ENCODE measurements around the gene PLSCR1. TPM values are rescaled to one million over a fixed set of nuclear protein-coding genes. Genes with fewer than 3 reads are reported as not detected.
A peak's percentile ranks its signal among the peaks of the same experiment; 100 is the strongest.

PLSCR1 gene
- total and polyA plus RNA-seq, 5 experiments from 2014 or later, result 17.2 to 27.3 (median 20.8) TPM

DNA sequence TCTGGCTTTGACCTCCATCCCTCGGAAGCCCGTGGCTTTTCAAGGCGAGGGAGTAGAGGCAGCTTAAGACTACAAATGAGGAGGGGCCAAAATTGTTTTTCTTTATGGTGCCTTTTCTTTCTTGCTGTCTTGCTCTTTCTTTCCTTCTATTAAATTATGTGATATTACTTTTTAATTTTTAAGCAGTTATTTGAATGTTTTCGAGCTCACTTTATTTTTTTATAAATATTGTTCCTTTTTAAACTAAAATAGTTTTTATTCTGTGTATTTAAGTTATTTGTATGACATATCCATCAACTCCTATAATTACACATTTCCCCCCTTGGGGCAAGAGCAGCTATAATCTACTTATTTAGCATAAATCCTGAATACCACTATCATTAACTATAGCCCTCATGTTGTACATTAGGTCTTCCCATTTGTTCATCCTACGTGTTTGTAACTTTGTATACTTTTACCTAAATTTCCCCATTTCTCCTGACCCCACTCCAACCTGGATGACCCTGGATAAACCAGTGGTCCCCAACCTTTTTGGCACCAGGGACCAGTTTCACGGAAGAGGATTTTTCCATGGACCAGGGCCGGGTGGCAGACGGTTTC lies 622 bp upstream of the PLSCR1 start:
- Mint-ChIP-seq H3K4me1 (peaks cover 17 to 62% (median 52%) of the 10 kb centered on the region in 4 donors), H3K27me3 (no peaks in the 10 kb centered on the region), H3K4me3 (peak overlapping the region; percentile 92 to 98 (median 95)), H3K9me3 (no peaks in the 10 kb centered on the region), H3K27ac (peak overlapping the region; percentile 88 to 94 (median 90)), H3K36me3 (peaks cover 0 to 3% (median 0%) of the 10 kb centered on the region in 3 donors)
- ATAC-seq, result peak in 1 of 2 donors; percentile 5
- no peak for DNase-seq
- POLR2A ChIA-PET, result interaction anchor here (1.1 kb wide), 1 partner anchor 76 kb away, joined by 6 read pairs; the partner anchor contains the start of gene PLSCR2

DNA sequence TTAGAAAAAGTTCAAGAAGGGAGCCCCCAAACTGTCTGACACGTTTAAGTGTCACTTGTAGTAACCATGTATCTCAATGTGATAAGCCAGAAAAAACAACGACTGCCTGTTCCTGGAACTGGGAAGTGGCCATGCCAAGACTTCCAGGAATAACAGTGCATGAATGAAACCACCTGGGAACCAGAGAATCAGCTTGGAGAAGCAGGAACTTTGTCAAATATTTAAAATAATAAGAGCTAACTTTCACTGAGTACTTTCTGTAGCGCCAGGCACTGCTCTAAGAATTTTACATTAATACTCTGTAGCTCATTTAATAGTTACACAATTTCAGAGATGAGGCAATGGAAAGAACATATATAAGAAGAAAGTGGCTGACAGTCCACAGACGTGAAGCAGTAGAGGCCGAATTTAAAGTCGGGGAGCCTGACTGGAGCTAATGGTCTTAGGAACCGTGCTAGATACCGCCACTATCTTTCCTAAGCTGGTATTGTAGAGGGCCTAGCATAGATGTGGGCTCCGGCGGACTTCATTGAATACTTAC lies 876 bp downstream of the PLSCR1 start:
- peaks cover 18 to 70% (median 56%) of the 10 kb centered on the region in 4 donors for H3K4me1 Mint-ChIP-seq
- peak overlapping the region; percentile 92 to 98 (median 95) for H3K4me3 Mint-ChIP-seq
- ATAC-seq (peak; percentile 17), DNase-seq (peak in 2 of 10 donors; percentile 10 to 20)
- peaks cover 0 to 8% (median 0%) of the 10 kb centered on the region in 3 donors for H3K36me3 Mint-ChIP-seq
- H3K9me3 Mint-ChIP-seq, result no peaks in the 10 kb centered on the region
- peak overlapping the region; percentile 49 to 94 (median 90) for H3K27ac Mint-ChIP-seq
- no peaks in the 10 kb centered on the region for H3K27me3 Mint-ChIP-seq
- POLR2A ChIA-PET, result no interaction called here

- POLR2A ChIA-PET, result interaction anchor here (0.6 kb wide), 1 partner anchor 13 kb away, joined by 5 read pairs; no protein-coding TSS in a partner anchor
- no peaks in the 10 kb centered on the region for H3K27me3 Mint-ChIP-seq
- H3K36me3 Mint-ChIP-seq, result peaks cover 0 to 8% (median 0%) of the 10 kb centered on the region in 3 donors
- H3K4me1 Mint-ChIP-seq, result peaks cover 18 to 73% (median 56%) of the 10 kb centered on the region in 4 donors
- H3K4me3 Mint-ChIP-seq, result peak overlapping the region; percentile 92 to 98 (median 95)
- peak overlapping the region in 9 of 10 donors; percentile 26 to 94 (median 90) for H3K27ac Mint-ChIP-seq
- ATAC-seq (no peak), DNase-seq (no peak)
- no peaks in the 10 kb centered on the region for H3K9me3 Mint-ChIP-seq
These were observed 1.4 kb downstream of the PLSCR1 start for GRCh38 chr3:146542978-146543377.

- Mint-ChIP-seq H3K9me3 (no peaks in the 10 kb centered on the region), H3K27me3 (no peaks in the 10 kb centered on the region), H3K4me1 (peaks cover 22 to 75% (median 56%) of the 10 kb centered on the region in 4 donors), H3K36me3 (peaks cover 0 to 13% (median 5%) of the 10 kb centered on the region in 3 donors), H3K4me3 (peak overlapping the region; percentile 25 to 92 (median 44)), H3K27ac (peak overlapping the region in 5 of 10 donors; percentile 2 to 73 (median 45))
- DNase-seq (no peak), ATAC-seq (no peak)
- POLR2A ChIA-PET, result no interaction called here
These were observed 2.2 kb downstream of the PLSCR1 start for GRCh38 chr3:146542179-146542578.

DNA sequence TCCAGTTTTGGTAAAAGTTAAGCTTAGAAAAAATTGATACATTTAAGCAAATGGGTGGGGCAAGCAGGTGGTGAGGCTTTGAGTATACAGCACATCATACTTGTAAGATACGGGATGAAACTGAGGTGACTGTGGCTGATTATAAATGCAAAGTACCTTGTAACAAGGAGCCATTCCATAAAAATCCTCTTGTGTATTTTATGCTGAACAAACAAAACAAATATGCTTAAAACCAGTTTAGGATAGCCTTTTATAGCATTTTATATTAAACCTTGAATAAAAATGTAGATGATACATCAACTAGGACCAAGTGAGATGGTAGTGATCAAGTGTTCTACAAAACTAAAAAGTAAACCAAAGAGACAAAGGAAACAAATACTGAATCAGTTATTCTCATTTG lies 3.4 kb downstream of the PLSCR1 start:
- Mint-ChIP-seq H3K4me3 (peak overlapping the region; percentile 4 to 92 (median 30)), H3K27me3 (no peaks in the 10 kb centered on the region), H3K4me1 (peaks cover 21 to 75% (median 54%) of the 10 kb centered on the region in 4 donors), H3K27ac (peak overlapping the region in 5 of 10 donors; percentile 14 to 45 (median 17)), H3K9me3 (no peaks in the 10 kb centered on the region), H3K36me3 (peaks cover 0 to 16% (median 8%) of the 10 kb centered on the region in 3 donors)
- POLR2A ChIA-PET, result no interaction called here
- ATAC-seq, result no peak
- DNase-seq, result no peak

DNA sequence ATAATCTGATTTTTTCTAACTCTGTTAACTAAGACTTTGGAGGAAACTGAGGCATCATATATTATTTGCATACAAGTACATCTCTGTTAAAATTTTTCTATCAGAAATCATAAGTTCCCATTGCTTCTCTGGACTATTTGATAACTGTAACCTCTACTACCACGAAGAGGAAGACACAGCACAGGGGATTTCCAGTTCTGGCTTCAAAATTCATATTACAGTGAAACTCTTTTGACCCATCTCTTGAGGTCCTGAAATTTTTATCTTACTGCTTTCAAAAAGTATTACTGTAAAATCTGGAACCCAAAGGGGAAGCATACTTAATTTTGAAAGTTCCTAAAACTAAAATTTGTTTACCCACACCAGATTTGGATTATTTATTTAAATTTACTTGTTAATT lies 4.2 kb downstream of the PLSCR1 start:
- Mint-ChIP-seq H3K27ac (peak overlapping the region in 2 of 10 donors; percentile 17 to 45), H3K4me3 (peak overlapping the region in 1 of 10 donors; percentile 92), H3K4me1 (peaks cover 21 to 69% (median 52%) of the 10 kb centered on the region in 4 donors), H3K36me3 (peaks cover 0 to 16% (median 8%) of the 10 kb centered on the region in 3 donors), H3K27me3 (no peaks in the 10 kb centered on the region), H3K9me3 (no peaks in the 10 kb centered on the region)
- DNase-seq (no peak), ATAC-seq (no peak)
- POLR2A ChIA-PET, result no interaction called here

DNA sequence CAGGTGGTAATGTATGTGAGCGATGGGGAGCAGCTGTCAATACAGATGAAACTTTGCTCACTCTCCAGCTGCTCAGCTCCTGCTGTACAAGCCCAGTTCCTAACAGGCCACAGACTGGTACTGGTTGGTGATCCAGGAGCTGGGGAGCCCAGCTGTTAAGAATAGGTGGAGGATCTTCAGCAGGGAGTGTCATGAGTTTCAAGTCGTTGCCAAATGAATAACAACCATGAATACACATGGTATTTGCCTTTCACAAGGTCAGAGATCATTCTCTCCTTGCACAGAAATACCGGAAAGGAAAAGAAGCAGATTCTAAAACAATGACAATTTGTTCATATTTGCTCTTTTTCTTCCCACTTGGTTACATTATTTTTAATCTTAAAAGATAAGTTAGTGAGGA lies 5.1 kb downstream of the PLSCR1 start:
- POLR2A ChIA-PET, result no interaction called here
- DNase-seq, result no peak
- Mint-ChIP-seq H3K4me1 (peaks cover 25 to 73% (median 51%) of the 10 kb centered on the region in 4 donors), H3K27me3 (no peaks in the 10 kb centered on the region), H3K36me3 (peaks cover 0 to 23% (median 16%) of the 10 kb centered on the region in 3 donors), H3K4me3 (peak overlapping the region in 1 of 10 donors; percentile 27), H3K27ac (no peak overlapping the region), H3K9me3 (no peaks in the 10 kb centered on the region)
- no peak for ATAC-seq

DNA sequence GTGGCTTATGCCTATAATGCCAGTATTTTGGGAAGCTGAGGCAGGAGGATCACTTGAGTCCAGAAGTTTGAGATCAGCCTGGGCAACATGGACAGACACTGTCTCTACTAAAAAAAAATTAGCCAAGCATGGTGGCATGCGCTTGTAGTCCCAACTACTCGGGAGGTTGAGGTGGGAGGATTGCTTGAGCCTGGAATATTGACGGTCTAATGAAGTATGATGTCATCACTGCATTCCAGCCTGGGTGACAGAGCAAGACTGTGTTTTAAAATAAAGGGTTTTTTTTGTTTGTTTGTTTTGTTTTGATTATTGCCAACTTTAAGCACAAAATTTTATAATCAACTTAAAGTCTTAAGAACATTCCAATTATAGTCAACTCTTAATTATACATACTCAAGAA lies 6.8 kb downstream of the PLSCR1 start:
- no peak for ATAC-seq
- Mint-ChIP-seq H3K27ac (peak overlapping the region in 1 of 10 donors; percentile 42), H3K4me3 (no peak overlapping the region), H3K9me3 (no peaks in the 10 kb centered on the region), H3K27me3 (no peaks in the 10 kb centered on the region), H3K4me1 (peaks cover 20 to 66% (median 39%) of the 10 kb centered on the region in 4 donors), H3K36me3 (peaks cover 0 to 27% (median 26%) of the 10 kb centered on the region in 3 donors)
- DNase-seq, result no peak
- POLR2A ChIA-PET, result no interaction called here

DNA sequence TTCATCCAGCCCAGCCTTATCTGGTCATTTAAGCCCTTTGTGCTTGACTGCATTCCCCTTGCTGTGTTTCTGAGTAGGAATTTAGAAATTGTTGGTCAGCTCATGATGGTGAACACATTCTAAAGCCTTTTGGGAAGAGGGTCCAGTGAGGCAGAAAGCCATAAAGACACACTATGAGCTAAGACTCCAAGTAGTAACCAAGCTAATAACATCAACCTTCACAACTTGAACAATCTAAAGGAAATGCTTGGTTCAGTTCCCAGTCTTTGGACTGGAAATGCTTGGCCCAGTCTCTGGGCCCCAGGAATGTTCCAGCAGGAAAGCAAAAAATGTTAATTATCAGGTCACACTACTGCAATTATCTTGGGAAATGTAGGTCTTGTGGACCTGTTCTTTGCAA lies 7.7 kb downstream of the PLSCR1 start:
- peaks cover 0 to 34% (median 29%) of the 10 kb centered on the region in 3 donors for H3K36me3 Mint-ChIP-seq
- ATAC-seq, result no peak
- no peak overlapping the region for H3K4me3 Mint-ChIP-seq
- DNase-seq, result no peak
- no peaks in the 10 kb centered on the region for H3K27me3 Mint-ChIP-seq
- peaks cover 13 to 57% (median 31%) of the 10 kb centered on the region in 4 donors for H3K4me1 Mint-ChIP-seq
- H3K27ac Mint-ChIP-seq, result no peak overlapping the region
- POLR2A ChIA-PET, result no interaction called here
- H3K9me3 Mint-ChIP-seq, result no peaks in the 10 kb centered on the region

DNA sequence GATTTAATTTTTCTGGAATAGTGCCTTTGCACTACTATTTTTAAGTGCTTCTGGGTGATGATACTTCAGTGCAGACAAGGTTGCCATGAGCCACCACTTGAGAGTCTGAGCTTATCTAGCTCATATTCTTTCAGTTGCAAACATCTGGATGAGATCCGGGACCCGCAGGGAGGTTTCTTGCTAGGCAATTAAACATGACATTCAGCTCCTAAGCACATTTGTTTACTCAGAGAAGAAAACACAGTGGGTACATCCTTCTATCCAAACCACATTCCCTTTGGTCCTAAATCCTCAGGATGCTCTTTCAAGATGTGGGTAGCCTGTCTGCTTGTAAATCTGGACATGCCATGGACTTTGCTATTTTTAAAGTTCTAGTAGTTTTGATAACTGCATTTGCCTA lies 12.0 kb downstream of the PLSCR1 start:
- Mint-ChIP-seq H3K9me3 (no peaks in the 10 kb centered on the region), H3K27me3 (no peaks in the 10 kb centered on the region), H3K4me3 (no peak overlapping the region), H3K36me3 (peaks cover 0 to 54% (median 32%) of the 10 kb centered on the region in 3 donors), H3K4me1 (peaks cover 0 to 21% (median 12%) of the 10 kb centered on the region in 4 donors), H3K27ac (no peak overlapping the region)
- ATAC-seq (no peak), DNase-seq (no peak)
- POLR2A ChIA-PET, result no interaction called here

DNA sequence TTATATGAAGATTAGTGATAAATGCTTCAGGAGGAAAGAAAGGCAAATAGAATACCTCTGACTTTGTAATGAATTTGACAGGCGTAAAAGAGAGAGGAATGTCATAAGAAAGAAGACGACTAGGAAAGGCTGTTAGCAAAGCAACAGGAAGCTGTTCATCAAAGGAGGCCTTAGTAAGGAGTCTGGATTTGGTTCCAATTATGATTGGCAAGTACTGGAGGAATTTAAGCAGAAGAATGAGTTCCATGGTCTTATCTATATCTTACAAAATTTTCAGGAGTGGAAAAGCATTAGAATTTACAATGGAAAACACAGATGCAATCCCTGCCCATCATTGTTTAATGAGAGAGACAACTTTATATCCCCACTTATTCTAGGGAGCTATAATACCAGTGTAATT lies 13.8 kb downstream of the PLSCR1 start:
- Mint-ChIP-seq H3K36me3 (peaks cover 0 to 58% (median 30%) of the 10 kb centered on the region in 3 donors), H3K4me3 (no peak overlapping the region), H3K27ac (peak overlapping the region in 3 of 10 donors; percentile 8 to 86 (median 31)), H3K27me3 (no peaks in the 10 kb centered on the region), H3K9me3 (no peaks in the 10 kb centered on the region), H3K4me1 (peaks cover 0 to 9% (median 5%) of the 10 kb centered on the region in 4 donors)
- ATAC-seq (no peak), DNase-seq (no peak)
- POLR2A ChIA-PET, result no interaction called here

GRCh38 chr3:146529021-146529420 lies 15.4 kb downstream of the PLSCR1 start:
- Mint-ChIP-seq H3K9me3 (no peaks in the 10 kb centered on the region), H3K27ac (no peak overlapping the region), H3K27me3 (no peaks in the 10 kb centered on the region), H3K4me1 (peaks cover 0 to 4% (median under 1%) of the 10 kb centered on the region in 4 donors), H3K4me3 (no peak overlapping the region), H3K36me3 (peaks cover 0 to 53% (median 29%) of the 10 kb centered on the region in 3 donors)
- POLR2A ChIA-PET, result no interaction called here
- ATAC-seq (no peak), DNase-seq (no peak)

GRCh38 chr3:146524961-146525360 lies 19.4 kb downstream of the PLSCR1 start:
- POLR2A ChIA-PET, result no interaction called here

More at GRCh38 chr3:146524961-146525360, 19.4 kb downstream of the PLSCR1 start:
- Mint-ChIP-seq H3K36me3 (peaks cover 0 to 52% (median 34%) of the 10 kb centered on the region in 3 donors), H3K4me3 (no peak overlapping the region), H3K9me3 (no peaks in the 10 kb centered on the region), H3K4me1 (no peaks in the 10 kb centered on the region), H3K27ac (peak overlapping the region in 1 of 10 donors; percentile 15), H3K27me3 (no peaks in the 10 kb centered on the region)
- DNase-seq, result no peak
- ATAC-seq, result no peak
